ENCODE measurements around the gene BCR.
"Not testable (repeated sequence)": the region's sequence is repeated elsewhere in the genome, so short reads cannot be mapped to it uniquely, and the experiment has no call there.

Gene BCR

GRCh38 chr22:23322497-23323080 lies 142.3 kb downstream of the BCR start:
- DNase-seq = not testable (repeated sequence)

- not testable (repeated sequence) for DNase-seq
These were observed 143.8 kb downstream of the BCR start for GRCh38 chr22:23323960-23324688.

GRCh38 chr22:23325183-23325582 lies 144.9 kb downstream of the BCR start:
- DNase-seq = no peak

GRCh38 chr22:23333822-23334221 lies 153.5 kb downstream of the BCR start:
- not testable (repeated sequence) for DNase-seq

- DNase-seq = not testable (repeated sequence)
These were observed 157.4 kb downstream of the BCR start for GRCh38 chr22:23337672-23338071.

- not testable (repeated sequence) for DNase-seq
These were observed 161.8 kb downstream of the BCR start for GRCh38 chr22:23341942-23342695.

- DNase-seq = no peak
These were observed 171.0 kb downstream of the BCR start for GRCh38 chr22:23351321-23351720.

- DNase-seq = no peak
These were observed 172.7 kb downstream of the BCR start for GRCh38 chr22:23353004-23353403.

GRCh38 chr22:23353696-23354095 lies 173.4 kb downstream of the BCR start:
- no peak for DNase-seq

GRCh38 chr22:23356094-23356493 lies 175.8 kb downstream of the BCR start:
- DNase-seq = no peak

- DNase-seq = no peak
These were observed 176.7 kb downstream of the BCR start for GRCh38 chr22:23357053-23357452.

- DNase-seq = no peak
These were observed 179.3 kb downstream of the BCR start for GRCh38 chr22:23359583-23360123.

- DNase-seq = no peak
These were observed 181.4 kb downstream of the BCR start for GRCh38 chr22:23361676-23362075.

GRCh38 chr22:23363683-23364082 lies 183.4 kb downstream of the BCR start:
- no peak for DNase-seq

- no peak for DNase-seq
These were observed 184.1 kb downstream of the BCR start for GRCh38 chr22:23364389-23364788.

GRCh38 chr22:23365524-23365923 lies 185.2 kb downstream of the BCR start:
- DNase-seq = no peak

GRCh38 chr22:23365961-23366360 lies 185.7 kb downstream of the BCR start:
- DNase-seq = no peak

- DNase-seq = not testable (repeated sequence)
These were observed 186.9 kb downstream of the BCR start for GRCh38 chr22:23367196-23367595.

All from stimulated activated CD8-positive, alpha-beta memory T cell treated with anti-CD3 and anti-CD28 coated beads, Interleukin-4, amount 100 ng/mL, for 48 hours (primary cell).